HG03135 (cell line): ENCODE data around the gene TSPAN18.

Experiments
- ATAC-seq: cut with Tn5 transposase; IDR thresholded peaks from one replicate; pipeline ENCODE4 v1.9.1; 2021; ENCODE audit warnings: mild to moderate bottlenecking, moderate library complexity; ENCODE audit not compliant: unreplicated experiment

TSPAN18 gene

DNA sequence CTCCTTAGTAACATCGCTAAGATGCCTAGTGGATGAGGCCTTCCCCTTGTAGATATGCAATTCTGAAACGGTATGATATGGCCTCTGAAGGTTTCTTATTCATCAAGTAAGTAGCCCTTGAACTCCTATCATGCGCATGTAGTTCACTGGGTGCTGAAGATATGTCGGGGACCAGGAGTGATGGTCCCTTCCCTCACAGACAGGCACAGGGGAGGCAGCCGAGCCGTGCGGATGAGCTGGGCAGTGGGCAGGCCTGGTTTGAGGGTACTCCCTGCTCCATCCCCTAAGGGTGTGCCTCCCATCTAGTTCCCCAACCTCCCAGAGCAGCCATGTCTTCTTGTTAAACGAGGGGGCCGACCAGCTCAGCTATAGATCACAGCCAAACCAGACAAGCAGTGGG, 183.8 kb downstream of the TSPAN18 start:
- ATAC-seq: no peak

GRCh38 chr11:44911029-44911814, 184.5 kb downstream of the TSPAN18 start:
- no peak for ATAC-seq

GRCh38 chr11:44912270-44912987, 185.7 kb downstream of the TSPAN18 start:
- no peak for ATAC-seq

- ATAC-seq: no peak
Observed at GRCh38 chr11:44913502-44913901, 186.7 kb downstream of the TSPAN18 start.

GRCh38 chr11:44914105-44914504, 187.3 kb downstream of the TSPAN18 start:
- ATAC-seq: no peak

DNA sequence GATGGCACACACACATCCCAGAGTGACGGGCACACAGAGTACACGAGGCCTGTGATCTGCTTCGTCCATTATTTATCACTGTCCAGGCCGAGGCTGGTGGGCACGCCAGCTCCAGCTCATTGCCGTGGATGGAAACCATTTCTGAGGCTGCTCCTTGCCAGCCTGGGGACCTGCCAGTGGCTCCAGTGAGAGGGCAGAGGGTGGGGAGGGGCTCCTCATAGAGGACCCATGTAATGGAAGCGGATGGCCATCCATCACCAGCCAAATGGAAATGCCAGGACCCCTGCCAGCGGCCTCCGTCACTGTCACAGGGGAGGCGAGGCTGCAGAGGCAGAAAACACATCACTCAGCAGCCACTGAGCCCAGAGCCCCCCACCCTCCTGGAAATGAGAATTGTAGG, 188.2 kb downstream of the TSPAN18 start:
- ATAC-seq: no peak

DNA sequence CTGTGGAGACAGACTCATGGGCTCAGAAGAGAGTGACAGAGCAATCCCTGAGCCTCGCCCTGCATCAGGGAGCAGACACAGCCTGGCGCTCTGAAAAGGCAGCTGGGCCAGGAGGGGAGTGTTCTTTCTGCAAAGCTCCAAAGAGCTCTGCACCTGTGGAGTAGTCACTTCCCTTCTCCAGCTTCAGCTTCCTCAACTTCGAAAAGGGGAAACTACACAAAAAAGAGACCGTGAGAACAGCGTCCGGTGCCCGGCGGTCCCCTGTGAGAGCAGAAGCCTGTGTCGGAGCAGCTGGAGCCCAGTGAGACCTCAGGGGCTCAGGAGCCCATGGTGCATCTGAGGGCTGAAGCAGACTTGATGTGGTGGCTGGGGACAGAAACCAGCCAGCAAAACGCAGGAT, 188.9 kb downstream of the TSPAN18 start:
- no peak for ATAC-seq

GRCh38 chr11:44916331-44916730, 189.6 kb downstream of the TSPAN18 start:
- no peak for ATAC-seq

DNA sequence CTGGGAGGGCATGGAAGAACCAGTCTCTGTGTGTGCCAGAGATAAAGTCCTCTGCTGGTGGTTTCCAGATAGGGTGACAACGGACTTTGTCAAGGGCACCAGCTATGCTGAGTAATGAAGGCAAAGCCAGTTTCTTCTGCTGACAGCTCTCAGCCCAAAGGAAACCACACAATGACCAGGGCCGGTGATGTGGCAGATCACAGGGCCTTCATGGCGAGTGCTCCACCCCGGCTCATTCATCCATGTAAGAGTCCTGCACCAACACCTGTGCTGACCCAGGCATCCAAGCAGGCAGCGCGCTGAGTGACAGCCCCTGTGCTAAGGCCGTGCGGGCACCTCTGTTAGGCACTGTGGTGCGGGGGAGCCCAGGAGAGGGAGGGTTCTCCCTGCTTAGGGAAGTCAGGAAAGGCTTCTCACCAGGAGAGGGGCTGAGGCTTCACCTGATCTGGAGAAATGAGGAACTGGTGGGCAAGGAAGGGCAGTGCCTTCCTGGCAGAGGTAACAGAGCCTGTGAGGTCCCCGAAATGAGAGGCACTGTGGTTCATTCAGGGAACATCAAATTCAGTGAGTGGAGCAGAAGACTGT, 190.1 kb downstream of the TSPAN18 start:
- ATAC-seq: no peak

GRCh38 chr11:44917741-44918140, 191.0 kb downstream of the TSPAN18 start:
- ATAC-seq: no peak

DNA sequence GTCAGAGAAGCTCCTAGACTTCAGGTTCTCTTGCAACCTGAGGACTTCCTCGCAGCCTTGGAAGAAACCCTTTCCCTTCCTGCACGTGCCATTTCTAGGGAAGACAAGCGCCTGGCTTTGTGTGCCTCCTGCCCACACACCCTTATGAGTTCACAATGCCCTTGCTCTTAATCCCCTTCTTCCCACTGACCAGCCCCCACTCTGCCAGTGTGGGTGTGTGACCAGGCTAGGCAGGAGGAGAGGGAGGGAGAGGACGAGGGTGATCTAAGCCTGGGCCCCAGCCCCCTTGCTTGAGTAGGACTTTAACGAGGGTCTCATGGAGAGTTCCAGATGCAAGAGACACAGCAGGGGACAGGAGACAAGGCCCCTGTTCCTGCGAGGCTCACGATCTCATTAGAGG, 193.7 kb downstream of the TSPAN18 start:
- ATAC-seq: no peak

- no peak for ATAC-seq
Observed at GRCh38 chr11:44923115-44923514, 196.4 kb downstream of the TSPAN18 start.

DNA sequence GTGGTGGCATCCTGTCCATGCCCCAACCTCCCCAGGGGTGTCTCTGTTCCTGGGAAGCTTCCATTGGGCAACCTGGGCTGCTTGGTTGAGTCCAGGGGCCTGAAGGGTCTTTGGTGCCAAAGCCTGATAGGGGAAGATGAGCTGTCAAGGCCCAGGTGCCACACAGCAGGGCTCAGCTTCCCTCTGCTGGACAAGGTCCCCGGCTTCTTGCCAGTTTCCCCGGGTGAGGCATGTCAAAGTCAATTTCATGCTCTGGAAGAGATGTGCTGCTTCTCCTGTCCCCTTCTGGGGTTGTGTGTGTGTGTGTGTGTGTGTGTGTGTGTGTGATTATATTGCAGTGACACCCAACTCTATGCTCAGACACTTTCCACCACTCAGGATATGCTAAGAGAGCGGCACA, 197.0 kb downstream of the TSPAN18 start:
- no peak for ATAC-seq

DNA sequence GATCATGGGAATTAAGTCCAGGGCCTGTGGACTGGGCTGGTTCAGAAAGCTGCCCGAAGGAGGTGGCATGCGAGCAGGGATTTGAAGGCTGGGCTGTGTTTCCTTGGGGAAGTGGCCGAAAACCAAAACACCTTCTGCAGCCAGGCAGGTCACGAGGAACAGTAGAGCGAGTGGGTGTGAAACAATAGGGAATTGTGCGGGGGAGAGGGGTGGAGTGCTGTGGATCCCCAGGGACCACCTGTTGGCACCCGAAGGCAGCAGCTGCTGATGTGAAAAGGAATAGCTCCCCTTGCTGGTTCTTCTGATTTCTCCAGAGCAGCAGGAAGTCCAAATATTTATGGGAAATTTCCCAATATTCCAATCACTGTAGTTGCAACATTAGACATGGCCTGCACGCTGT, 199.3 kb downstream of the TSPAN18 start:
- ATAC-seq: no peak

DNA sequence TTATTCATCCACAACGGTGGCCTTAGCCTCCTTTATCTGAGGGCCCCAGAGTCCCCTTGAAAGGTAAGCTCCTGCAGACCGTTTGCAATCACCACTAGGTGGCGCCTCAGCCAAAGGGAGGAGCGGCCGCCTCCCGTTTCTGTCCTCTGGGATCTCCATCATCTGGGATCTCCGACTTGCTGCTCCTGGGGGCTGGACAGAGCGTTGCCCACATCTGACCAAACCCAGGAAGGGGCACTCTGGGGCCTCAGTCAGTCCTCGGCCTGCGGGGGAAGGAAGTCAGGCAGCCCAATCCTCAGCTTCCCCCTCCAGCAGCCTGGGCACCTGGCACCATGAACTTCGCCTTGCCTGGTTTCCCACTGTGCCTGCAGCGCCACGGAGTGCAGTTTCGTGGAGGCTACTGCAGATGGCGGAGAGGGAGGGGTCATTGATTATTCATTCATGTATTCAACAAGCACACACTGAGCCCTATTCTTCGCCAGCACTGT, 200.5 kb downstream of the TSPAN18 start:
- no peak for ATAC-seq

DNA sequence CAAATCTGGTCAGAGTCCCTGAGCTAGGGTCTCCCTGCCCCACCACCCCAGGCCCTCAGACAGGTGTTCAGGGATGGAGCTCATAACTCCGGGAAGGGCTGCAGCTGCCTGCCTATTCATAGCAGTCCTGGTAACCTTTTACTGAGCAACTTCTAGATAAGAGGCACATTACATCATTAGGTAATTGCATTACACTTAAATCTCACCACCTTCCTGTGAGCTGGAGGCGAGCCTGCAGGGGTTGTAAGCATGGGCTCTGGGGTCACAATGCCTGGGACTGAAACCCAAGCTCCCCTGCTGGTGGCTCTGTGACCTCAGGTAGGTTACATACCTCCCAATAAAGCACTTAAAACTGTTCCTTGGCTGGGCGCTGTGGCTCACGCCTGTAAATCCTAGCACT, 201.4 kb downstream of the TSPAN18 start:
- ATAC-seq: no peak

GRCh38 chr11:44928816-44929215, 202.1 kb downstream of the TSPAN18 start:
- ATAC-seq: no peak

GRCh38 chr11:44930588-44931302, 204.0 kb downstream of the TSPAN18 start:
- no peak for ATAC-seq

DNA sequence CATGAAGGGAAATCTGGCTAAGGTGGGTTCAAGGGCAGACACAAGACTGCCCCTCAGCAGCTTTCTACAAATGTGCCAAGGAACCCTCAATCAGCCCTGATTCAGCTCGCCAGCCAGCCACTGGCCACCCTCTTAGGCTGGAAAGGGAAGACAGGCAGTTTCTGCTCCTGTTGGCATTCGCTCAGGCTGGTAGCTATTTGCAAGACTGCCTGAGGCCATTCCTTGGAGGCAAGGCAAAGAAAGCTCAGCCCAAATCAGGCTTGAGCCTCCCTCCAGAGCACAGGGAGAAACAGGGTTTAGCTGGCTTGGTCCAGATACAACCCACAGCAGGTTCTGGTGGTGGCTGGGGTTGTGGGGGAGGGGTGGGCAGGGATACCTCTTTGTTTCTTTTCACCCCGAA, 204.7 kb downstream of the TSPAN18 start:
- no peak for ATAC-seq

- no peak for ATAC-seq
Observed at GRCh38 chr11:44934110-44934509, 207.3 kb downstream of the TSPAN18 start.

DNA sequence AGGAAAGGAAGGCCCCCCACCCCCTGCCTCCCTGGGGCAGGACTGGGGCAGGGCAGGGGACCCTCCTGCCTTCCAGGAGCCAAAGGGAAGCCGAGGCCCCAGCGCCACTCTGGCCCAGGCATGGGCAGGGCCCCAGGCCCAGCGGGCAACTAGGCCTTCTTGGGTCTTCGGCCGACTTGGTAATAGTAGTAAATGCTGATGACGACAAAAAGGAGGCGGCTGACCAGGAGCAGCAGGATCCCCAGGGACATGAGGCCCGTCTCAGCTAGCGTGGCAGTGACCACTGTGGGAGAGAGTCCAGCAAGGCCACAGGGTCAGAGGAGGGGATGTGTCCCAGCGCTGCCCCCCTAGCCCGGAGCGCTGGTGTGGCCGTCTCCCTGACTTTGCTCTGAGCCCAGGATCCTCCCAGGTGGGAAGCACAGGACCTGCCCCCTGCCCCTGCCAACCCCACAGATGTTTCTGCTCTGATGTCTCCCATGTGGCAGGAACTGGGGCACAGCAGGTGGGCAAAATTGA, 208.0 kb downstream of the TSPAN18 start:
- ATAC-seq: no peak
